NCI-H748 treated with DMSO at 0.1 percent for 48 hours (cell line): Measurements from ENCODE around the gene WLS.

Experiments
- DNase-seq: peaks from one replicate; lab custom pipeline; 2025; lab: John Stamatoyannopoulos, UW

Gene WLS

DNA sequence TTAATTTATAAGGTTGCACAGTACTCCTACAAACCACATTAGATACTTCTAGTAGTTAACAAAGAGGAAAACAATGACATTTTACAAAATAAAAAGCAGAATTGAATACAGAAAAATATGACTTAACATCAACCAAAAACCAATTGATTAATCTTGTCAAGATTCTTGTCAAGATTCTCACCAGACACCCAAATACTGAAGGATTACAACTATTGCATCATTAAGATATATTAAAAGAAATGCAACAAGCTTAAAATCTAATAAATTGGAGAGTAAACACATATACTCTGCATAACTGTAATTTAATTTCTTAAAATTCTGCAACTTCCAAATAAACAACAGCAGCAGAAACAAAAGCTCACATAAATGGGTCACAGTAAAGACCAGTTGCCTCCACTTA, 4.7 kb downstream of the WLS start:
- no peak for DNase-seq

DNA sequence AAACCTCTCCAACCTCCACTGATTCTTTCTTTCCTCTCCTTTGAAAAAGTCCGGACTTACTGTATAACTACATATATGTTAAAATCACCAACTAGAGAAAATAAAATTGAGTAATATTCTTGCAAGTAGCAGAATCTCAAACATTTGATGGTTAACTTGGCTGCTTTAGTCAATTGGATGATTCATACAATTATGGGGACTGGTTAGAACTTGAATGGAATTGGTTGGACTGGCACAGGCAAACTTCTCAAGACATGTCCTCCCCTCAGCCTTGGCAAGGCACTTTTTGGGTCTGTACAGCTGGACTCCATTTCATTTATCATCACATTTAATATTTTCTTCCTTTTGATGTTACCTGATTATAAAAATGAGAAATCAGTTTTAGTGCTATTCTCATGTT, 6.5 kb downstream of the WLS start:
- DNase-seq: no peak

DNA sequence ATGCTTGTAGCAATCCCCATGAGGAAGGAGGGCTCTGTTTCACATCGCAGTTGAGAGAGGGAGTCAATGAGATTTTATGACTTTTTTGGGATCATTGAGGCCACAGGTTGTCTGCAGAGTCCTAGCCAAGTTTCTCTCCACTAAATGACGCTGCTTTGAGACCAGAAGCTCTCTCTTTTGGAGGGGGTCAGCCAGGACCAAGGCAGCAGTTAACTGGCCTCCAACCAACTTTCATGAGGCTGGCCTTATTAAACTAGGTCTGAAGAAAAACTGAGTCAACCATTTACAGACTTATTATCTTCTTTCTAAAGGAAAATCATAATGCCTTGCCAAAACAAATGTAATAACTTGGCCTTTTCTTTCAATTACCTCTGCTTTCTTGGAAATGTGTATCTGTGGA, 8.6 kb downstream of the WLS start:
- no peak for DNase-seq

DNA sequence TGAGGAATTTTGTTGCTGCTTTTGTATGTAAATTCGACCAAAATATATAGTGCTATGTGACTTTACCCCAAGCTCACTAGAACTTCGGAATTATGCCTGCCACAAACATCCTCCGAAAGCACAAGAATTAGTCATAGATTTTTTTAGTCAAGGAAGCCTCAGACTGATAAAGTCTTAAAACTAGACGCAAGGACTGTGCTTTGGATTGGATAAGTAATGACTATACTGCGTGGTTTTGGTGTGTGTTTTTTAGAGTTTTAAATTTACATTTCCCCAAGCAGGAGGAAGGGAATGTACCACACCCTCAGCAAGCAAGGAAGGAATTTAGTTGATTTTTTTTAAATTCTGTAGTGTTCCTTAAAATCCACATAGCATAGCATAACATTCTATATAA, 10.3 kb downstream of the WLS start:
- no peak for DNase-seq

DNA sequence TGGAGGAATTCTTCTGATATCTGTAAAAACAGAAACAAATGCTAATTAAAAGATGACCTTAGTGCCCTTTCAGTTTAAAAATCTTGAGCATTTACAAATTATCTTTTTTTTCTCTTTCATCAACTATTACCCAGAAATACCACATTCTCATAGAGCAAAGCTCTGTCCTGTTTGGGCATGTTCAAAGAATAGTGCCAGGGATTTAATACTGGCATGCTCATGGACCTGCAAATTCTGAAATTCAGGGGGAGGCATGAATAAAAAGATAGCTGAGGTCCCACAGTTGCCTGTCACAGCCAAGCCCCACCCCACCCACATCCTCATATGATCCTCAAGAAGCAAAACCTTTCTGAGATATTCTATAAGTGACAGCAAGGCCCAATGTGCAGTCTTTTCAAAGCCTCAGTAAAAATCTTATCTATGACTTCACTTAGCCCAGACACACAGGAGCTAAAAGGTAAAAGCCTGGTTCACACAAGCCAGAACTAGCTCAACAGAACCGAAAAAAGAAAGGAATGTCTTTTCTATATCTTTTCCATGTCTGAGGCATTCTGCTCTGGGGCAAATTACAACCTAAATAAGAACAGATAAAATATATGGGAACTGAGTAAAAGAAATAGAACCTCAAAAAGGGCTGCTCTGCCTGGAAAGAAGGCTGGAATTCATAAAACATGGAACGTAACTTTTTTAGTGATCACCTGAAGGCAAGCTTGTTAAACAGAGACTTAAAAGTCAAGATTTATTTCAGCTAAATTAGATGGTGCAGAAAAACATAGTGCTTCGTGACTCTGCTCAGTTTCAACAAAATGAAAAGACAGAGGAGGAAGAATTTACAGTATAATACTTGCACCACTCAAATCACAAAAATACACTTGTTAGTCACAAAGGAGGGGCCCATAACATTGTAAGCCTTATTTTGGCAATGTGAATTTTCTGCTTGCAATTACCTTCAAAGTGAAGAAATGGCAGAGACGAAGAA, 11.0 kb downstream of the WLS start:
- no peak for DNase-seq

DNA sequence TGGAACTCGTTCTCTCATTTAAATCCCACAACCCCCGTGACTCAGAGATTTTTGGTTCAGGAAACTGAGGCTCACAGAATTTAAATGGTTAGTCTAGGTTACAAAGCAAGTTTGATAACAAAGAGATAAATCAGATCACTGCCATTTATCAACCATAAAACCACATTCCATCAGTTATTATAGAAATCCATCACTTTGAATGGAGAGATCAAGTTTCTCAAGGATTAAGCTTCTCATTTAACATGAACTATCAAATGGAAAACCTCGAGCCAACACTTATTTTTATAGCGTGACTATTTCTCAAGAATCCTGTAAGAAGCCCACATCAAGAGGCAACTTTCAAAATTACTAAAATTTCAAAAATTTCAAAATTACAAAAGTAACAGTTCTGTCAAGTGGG, 11.9 kb downstream of the WLS start:
- no peak for DNase-seq

DNA sequence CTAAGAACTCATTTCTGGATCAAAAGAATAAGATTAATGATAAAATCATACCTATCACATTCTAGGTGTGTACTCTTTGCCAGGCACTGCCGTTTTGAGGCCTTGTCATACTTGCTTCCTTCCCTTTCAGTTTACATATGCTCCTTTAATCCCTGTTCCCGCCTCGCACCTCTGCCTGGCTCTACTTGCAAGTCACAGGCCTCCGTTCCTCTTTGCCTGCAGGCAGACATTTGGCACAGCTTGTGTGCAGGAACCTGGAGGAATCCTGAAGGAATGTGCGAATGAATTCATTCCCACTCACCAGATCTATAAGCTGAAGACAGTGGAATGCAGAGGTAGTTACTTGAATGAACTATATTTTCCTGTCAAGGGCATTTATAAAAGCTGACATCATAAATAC, 13.8 kb downstream of the WLS start:
- DNase-seq: no peak

DNA sequence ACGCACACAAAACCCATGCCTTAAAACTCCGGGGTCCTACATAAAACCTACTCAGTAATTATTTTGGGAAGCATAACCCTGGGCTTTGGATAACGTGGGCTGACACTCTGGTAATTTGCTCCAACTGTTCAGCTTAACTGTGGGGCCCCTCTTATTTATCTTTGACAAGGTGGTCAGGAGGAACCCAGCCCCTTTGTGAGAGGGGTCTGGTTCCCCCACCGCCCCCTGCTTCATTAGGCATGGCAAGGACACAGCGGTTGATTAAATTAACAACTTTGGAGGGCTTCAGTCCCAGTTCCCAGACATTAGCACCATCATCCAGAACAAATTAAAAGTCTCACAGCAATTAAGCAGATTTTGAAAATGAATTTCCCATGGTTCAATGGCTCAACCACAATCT, 14.7 kb downstream of the WLS start:
- no peak for DNase-seq

DNA sequence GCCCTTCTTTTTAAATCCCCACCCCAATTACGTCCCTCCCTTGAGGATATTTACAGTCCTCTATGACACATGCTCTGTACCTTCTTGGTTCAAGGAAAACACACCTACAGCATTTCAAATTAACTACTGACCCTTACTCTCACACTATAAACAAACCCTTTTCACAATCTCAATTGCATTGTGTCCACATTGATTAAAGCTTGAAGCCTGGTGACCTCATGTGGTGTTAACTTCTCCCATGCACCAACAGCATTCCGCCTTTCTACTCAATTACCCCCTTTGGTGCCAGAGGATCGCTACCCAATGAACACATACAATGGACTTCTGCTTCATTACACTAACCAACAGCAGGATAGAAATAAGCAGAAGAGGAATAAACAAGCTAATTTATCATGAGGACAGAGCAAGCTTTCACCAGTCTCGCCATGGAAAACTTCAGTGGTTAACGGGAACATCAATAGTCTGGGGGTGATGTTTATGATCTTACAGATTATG, 15.2 kb downstream of the WLS start:
- DNase-seq: peak; percentile 89

DNA sequence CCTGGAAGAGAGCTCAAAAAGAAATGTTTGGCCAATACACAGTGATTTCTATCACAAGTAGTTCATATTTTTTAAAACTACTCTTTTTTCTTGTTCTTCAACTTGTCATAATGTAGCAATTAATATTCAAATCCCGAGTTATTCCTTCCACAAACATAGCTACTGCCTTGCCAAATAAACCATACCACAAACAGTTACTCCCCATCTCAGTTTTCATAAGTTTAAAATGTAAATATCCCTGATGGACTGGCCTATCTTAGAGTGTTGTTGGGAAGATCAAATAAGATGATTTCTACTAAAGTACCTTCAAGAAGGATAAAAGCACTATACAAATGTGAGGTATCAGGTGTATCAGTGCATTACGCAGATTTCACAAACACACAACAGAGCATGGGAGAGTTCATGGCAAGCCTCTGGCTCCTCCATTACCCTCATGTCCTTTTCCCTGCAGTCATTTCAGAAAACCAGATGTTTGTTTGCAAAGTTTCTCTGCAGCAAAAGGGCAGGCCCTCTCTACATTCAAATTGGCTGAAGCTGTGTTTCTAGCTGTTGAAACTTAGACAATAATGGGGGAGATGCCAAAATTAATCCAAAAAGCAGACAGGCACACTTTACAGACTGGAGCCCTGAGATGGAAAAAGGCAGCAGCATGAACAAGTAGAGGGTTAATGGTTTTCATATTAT, 16.1 kb downstream of the WLS start:
- no peak for DNase-seq

DNA sequence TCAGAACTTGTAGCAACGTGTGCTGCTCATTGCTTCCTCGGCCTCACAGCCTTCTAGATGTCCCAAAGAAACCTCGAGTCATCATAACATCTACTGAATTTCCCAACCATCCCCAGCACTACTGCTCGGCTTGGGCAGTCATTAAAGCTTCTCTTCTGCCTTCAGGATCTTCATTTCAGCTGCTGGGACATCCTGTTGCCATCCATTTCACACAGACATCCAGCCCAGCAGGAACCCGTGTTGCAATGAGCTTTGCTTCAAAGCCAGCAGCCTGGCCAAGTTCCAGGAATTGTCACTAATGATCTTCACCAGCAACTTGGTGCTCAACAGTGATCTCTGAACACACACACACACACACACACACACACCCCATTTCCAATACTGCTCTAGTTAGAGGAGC, 18.5 kb downstream of the WLS start:
- DNase-seq: no peak

DNA sequence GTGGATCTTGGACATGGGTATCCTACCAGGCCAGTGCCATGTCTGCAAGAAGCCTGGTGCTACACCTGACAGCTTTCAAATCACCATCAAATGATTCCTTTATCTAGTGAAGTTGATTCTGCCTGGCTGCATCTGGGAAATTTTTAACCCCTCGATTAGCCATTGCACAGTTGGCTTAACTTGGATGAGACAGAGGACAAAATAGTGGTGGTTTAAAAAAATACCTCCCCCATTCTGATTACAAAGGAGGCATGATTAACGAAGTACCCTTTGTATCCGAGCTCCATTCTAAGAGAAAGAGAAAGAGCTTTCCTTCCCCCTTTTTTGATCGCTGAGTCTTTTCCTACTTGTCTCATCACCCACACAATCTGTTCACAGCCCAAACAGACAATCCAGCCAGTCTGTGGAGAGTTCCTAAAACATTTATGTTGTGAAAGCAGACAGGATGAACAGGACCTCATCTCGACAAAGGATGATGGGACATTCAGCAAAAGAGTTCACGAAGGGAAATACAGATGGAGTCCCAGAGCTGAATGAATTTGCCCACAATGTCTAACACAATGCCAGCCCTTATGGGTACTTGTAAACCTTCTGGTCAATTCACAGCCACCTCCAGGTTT, 20.5 kb downstream of the WLS start:
- no peak for DNase-seq

DNA sequence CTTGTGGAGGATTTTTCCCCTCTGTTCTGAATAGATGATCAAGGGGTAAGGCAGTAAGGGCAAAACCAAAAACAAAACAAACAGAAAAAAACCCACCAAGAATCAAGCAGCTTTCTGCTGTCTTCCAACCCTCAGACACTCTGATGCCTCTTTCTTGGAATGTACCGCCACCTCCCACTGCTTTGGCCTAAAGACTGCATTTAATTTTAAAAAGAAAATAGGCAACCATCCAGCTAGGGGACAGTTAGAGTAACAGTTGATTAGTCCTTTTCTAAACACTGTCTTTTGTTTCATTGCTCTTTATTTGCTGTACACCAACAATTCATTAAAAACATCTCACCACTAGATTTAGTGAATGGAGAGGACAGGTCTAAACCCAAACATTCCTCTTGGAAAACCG, 21.5 kb downstream of the WLS start:
- DNase-seq: no peak

DNA sequence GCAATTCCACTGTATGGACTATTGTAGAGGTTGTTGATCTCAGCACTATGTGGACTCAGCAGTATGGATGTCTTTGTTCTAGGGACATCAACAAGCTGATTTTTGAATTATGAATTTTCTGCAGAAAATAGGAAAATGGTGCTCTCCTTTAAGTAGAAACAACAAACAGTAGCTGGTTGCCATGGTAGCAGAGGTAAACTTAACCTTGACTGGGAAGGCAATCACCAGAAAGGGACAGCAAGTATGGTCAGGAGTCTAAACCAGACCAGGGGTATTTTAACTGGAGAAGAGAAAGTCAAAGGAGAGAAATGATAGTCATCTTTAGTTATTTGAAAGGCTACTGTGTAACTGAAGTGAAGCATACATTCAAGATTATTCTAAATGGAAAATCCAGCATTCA, 22.3 kb downstream of the WLS start:
- no peak for DNase-seq

DNA sequence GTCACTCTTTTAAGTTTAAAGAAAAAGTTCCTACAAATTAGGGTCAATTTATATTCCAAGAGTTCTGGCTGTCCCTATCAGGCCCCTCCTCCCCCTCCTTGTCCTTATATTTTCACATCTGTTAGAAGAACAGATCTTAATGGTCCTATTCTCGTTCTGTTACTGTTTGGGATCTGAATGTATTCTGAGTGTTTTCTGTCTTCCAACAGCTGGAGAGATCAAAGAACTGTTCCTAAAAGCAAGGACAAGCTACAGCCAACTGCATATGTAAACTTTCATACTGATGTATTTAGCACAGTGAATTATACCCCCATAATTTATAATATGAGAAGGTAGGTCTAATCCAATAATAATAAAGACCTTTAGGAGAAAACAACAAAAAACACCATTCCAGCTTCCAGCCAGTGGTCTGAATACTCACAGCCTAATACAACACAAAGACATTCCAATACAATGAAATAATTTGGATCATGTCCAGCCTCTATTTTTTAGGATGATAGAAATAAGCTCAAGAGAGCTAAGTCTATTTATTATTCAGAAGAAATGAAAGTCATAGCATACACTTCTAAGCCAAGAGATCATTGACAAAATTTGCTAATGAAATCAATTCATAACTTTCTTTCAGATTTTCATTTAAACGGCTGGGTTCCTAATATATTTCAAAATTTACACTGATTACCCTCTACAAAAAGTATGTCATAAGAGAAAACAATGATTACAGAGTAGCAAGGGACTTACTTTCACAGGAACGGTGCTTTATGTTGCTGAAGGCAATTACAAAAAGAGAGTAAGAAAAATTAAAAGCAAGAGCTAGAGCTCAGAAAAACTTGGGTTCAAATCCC, 25.3 kb downstream of the WLS start:
- DNase-seq: no peak

DNA sequence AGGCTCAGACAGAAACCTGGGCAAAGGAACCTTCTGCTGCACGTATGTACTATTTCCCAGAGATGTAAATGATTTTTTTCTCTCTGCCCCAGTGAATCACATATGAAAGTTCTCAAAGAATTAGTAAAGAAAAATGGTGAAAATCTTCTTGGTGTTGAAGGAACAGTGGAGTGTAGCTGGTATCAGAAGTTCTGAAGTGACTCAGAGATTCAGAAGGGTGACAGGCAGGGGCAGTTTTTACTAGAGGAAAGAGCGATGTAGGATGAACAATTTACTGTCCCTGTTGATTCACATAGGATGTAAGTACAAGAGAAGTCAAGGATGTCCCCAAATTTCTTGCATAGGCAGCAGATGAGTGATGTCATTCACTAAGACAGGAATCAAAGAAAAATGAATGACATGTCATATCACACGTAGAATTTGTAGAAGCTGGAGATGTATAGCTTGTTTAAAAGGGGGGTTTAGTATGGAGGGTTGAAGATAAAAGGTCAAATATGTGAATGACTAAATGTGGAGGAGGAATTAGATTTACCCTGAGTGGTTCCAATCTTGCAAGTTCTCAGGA, 26.4 kb downstream of the WLS start:
- no peak for DNase-seq

DNA sequence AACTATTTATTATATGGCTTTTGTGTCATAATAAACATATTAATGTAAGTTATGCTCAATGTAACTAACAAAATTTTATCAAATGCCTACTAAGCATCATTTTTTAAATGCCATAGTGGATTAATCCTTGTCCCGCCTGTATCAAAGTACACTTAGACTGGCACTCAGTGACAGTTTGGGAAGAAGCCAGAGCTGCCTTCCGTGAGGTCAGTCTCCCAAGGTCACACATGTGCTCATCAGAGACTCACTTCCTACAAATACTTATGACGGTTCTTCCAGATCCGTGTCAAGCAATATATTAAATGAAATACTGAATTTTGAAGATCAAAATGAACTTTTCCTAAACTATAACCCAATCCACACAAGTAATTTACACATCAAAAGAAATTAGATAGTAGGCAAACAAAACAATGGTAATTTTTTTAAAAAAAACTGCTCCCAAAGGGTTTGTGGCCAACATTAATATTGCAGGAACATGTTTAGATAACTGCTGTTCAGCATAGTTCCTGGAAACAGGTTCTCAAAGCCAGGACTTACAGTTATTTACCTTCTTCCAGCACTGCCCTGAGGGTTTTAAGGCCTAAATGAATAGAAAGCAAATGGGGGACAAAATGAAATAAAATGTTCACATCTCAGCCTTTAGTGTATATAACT, 27.2 kb downstream of the WLS start:
- no peak for DNase-seq

DNA sequence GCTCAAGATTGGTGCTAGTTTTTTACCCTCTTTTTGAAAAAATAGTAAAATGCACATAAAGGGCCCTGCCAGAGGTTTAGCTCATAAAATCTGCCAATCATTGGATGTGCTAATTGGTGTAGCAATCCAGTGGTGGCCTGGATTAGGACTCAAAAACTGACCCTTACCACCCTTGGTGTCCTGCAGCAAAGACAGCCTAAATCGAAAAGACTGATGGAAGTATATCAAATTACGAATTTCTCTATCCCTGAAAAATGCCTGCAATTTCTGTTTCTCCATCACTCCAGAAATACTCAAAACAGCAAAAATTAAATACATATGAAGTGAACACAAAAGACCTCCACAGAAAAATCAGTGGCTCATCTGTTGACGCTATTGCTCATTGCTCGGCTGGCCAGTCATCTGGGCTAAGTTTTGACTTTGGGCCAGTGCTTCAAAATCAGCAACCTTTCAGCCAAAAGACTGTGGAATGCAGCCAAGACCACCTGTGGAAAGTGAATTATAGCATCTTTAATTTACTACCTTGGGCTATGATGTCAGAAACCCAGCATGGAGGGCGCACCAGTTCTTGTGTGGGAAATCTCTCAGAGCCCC, 30.0 kb downstream of the WLS start:
- no peak for DNase-seq

DNA sequence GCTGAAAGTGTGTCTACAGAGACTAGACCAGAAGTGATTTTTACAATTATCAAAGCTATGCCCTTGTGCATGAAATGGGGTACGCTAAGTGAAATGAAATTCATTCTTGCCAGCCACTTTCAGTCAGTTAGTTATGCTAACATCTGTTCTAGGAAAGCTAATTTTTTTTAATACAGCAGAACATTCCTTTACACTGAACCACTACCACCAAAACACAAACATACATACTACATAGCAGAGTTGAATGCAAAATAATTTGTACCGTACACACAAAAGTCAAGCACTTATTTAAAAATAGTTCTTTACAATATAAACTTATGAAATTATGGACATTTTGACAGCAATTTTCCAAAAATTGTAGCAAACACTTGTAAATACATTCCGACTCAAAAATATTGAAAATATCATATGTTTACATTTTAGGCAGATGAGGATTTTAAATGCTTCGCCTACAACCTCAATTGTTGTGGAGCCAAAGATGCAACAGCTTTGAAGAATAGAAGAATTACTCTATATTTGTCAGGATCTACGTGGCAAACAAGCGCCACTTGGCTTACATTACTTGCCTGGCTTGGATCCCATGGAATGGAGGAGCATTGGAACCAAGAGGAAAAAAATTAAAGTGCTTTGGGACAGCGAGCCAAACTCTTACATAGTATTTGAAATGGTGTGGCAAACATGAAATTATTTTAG, 30.6 kb downstream of the WLS start:
- no peak for DNase-seq

DNA sequence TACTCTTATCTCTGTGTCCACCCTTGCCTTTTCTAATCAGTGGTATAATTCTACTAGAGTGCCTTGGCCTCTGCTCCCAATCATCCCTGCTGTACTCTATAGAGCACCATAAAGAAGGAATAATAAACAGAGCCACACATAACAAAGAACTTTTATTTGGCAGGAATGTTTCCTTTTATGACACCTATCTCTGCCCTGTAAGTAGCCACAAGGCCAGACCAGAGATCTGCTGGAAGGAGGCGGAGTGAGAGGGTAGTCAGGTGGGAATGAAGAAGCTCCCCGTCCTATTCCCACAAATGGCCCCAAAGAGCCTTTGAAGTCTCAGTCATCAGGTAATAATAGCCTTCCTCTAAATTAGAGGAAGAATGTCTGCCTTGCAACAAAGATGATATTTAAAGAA, 32.7 kb downstream of the WLS start:
- no peak for DNase-seq
